Measurements from ENCODE around the gene MARK3. TPM values are rescaled to one million over a fixed set of nuclear protein-coding genes. Genes with fewer than 3 reads are reported as not detected.

MARK3 gene
- polyA plus RNA-seq, 1 donor (not counting 4 experiments of a cell fraction or from before 2014, with no cell fraction given) = 133 TPM

GRCh38 chr14:103508521-103509329 lies 123.5 kb downstream of the MARK3 start:
- Histone ChIP-seq H3K27ac (ENCODE audit: control insufficient read depth, insufficient read depth, low read length) (no peak overlapping the region), H3K4me2 (ENCODE audit: control insufficient read depth, extremely low read depth, insufficient read depth, low read depth, low read length) (no peak overlapping the region), H3K9me3 (ENCODE audit: control insufficient read depth, low read depth, low read length) (no peaks in the 10 kb centered on the region), H3K27me3 (ENCODE audit: control insufficient read depth, extremely low read depth, insufficient read depth, low read length) (no peaks in the 10 kb centered on the region), H3K36me3 (ENCODE audit: control insufficient read depth in 2 of 2, extremely low read depth in 1 of 2, insufficient read depth in 2 of 2, low read length in 2 of 2) (peaks cover 40 to 44% of the 10 kb centered on the region in 2 experiments), H4K20me1 (ENCODE audit: control insufficient read depth, extremely low read depth, insufficient read depth, low read length) (peaks cover 5% of the 10 kb centered on the region), H3K9ac (ENCODE audit: control insufficient read depth, extremely low read depth, insufficient read depth, low read length) (no peak overlapping the region), H3K79me2 (ENCODE audit: control insufficient read depth, insufficient read depth, low read length) (no peaks in the 10 kb centered on the region), H3K9me1 (ENCODE audit: control insufficient read depth, extremely low read depth, insufficient read depth, low read length) (peaks cover 4% of the 10 kb centered on the region), H3K4me1 (ENCODE audit: control insufficient read depth, extremely low read depth, insufficient read depth, low read length) (peaks cover 15% of the 10 kb centered on the region), H2AFZ (ENCODE audit: control insufficient read depth, low read length) (no peak overlapping the region), H3K4me3 (ENCODE audit: control insufficient read depth in 2 of 3, extremely low read depth in 1 of 3, insufficient read depth in 2 of 3, low read depth in 1 of 3, low read length in 3 of 3) (no peak overlapping the region)
- dilution Hi-C loops (cut with MboI; ENCODE audit: extremely low pct_ligation_motif_present, low sequenced_read_pairs) = no loop called here
- DNase-seq (ENCODE audit: low read depth, low spot score) (no peak), FAIRE-seq (no peak)
- no peak for TF ChIP-seq CTCF (optimal IDR thresholded peaks at IDR 0.05 in 1 of 3, IDR thresholded peaks at IDR 0.05 in 1 of 3, conservative IDR thresholded peaks at IDR 0.05 in 1 of 3; ENCODE audit: extremely low read depth in 1 of 3, insufficient read depth in 2 of 3, low read length in 3 of 3)
- TF ChIP-seq EZH2 (IDR thresholded peaks at IDR 0.05; ENCODE audit: low read length) = no peak

- Histone ChIP-seq H3K27ac (ENCODE audit: control insufficient read depth, insufficient read depth, low read length) (no peak overlapping the region), H3K9ac (ENCODE audit: control insufficient read depth, extremely low read depth, insufficient read depth, low read length) (no peak overlapping the region), H3K9me1 (ENCODE audit: control insufficient read depth, extremely low read depth, insufficient read depth, low read length) (peaks cover 4% of the 10 kb centered on the region), H3K36me3 (ENCODE audit: control insufficient read depth in 2 of 2, extremely low read depth in 1 of 2, insufficient read depth in 2 of 2, low read length in 2 of 2) (peaks cover 30 to 37% of the 10 kb centered on the region in 2 experiments), H3K4me1 (ENCODE audit: control insufficient read depth, extremely low read depth, insufficient read depth, low read length) (peaks cover 15% of the 10 kb centered on the region), H3K4me2 (ENCODE audit: control insufficient read depth, extremely low read depth, insufficient read depth, low read depth, low read length) (no peak overlapping the region), H2AFZ (ENCODE audit: control insufficient read depth, low read length) (no peak overlapping the region), H3K79me2 (ENCODE audit: control insufficient read depth, insufficient read depth, low read length) (no peaks in the 10 kb centered on the region), H3K4me3 (ENCODE audit: control insufficient read depth in 2 of 3, extremely low read depth in 1 of 3, insufficient read depth in 2 of 3, low read depth in 1 of 3, low read length in 3 of 3) (no peak overlapping the region), H4K20me1 (ENCODE audit: control insufficient read depth, extremely low read depth, insufficient read depth, low read length) (peaks cover 5% of the 10 kb centered on the region), H3K9me3 (ENCODE audit: control insufficient read depth, low read depth, low read length) (no peaks in the 10 kb centered on the region), H3K27me3 (ENCODE audit: control insufficient read depth, extremely low read depth, insufficient read depth, low read length) (no peaks in the 10 kb centered on the region)
- DNase-seq (ENCODE audit: low read depth, low spot score) (no peak), FAIRE-seq (no peak)
- no peak for TF ChIP-seq CTCF (optimal IDR thresholded peaks at IDR 0.05 in 1 of 3, IDR thresholded peaks at IDR 0.05 in 1 of 3, conservative IDR thresholded peaks at IDR 0.05 in 1 of 3; ENCODE audit: extremely low read depth in 1 of 3, insufficient read depth in 2 of 3, low read length in 3 of 3)
- TF ChIP-seq EZH2 (IDR thresholded peaks at IDR 0.05; ENCODE audit: low read length) = no peak
- dilution Hi-C loops (cut with MboI; ENCODE audit: extremely low pct_ligation_motif_present, low sequenced_read_pairs) = no loop called here
These were observed 124.9 kb downstream of the MARK3 start for GRCh38 chr14:103509864-103510723.
